NCI-H510A (cell line): ENCODE data around the gene OR6M1.

Experiments
- DNase-seq: peaks from one replicate; lab custom pipeline; 2025; lab: John Stamatoyannopoulos, UW

OR6M1 gene, protein sequence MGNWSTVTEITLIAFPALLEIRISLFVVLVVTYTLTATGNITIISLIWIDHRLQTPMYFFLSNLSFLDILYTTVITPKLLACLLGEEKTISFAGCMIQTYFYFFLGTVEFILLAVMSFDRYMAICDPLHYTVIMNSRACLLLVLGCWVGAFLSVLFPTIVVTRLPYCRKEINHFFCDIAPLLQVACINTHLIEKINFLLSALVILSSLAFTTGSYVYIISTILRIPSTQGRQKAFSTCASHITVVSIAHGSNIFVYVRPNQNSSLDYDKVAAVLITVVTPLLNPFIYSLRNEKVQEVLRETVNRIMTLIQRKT

GRCh38 chr11:123806249-123806648 lies at the start of gene OR6M1:
OR6M1 (minus strand) TSS chr11:123806349; CDS start chr11:123806349, 0 bp downstream.
- DNase-seq: no peak

DNA sequence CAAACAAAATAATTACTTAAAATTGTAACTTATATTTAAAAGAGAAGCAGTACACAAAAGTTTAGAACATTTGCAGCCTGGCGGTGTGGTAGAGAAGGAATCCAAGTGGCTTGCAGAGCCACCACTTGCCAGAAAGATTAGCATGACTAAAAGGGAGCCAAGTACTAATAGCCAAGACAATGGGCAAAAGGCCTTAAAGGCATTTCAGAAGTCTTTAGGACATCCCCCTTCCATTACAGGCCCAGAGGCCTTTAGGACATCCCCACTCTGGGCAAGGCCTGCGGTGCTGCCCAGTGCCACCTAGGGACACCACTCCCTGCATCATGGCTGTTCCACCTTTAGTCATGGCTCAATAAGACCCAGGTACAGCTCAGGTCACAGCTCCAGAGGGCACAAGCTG lies 46.9 kb upstream of the OR6M1 start:
- no peak for DNase-seq

- DNase-seq: no peak
These were observed 46.2 kb upstream of the OR6M1 start for GRCh38 chr11:123852321-123852720.

DNA sequence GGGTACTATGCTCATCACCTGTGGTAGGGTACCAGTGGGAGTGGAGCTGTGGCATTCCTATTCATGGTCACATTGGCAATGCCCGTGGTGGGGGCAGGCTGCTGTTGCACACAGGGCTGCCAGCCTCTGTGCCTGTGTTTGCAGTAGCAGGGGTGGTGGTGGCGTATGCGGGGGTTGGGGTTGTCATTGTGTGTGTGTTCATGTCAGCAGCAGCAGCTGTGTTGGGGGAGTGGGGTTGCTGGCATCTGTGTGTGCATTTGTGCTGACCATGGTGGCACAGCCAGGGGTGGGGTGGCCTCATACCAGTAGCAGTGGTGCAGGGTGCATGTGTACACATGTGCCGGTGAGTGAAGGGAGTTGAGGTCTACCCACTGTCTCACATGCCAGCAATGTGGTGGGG lies 45.0 kb upstream of the OR6M1 start:
- no peak for DNase-seq

DNA sequence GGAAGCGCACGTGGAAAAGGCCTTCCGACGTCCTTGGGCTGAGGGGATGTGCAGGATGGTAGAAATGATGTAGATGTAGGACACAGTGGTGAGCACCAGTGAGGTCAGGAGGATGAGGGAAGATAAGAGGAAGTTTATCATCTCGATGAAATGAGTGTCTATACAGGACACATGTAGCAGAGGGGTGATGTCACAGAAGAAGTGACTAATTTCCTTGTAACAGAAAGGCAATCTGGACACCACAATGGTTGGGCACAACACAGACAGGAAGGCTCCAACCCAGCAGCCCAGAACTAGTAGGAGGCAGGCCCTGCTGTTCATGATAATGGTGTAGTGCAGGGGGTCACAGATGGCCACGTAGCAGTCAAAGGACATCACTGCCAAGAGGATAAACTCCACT lies 35.0 kb upstream of the OR6M1 start:
- no peak for DNase-seq

DNA sequence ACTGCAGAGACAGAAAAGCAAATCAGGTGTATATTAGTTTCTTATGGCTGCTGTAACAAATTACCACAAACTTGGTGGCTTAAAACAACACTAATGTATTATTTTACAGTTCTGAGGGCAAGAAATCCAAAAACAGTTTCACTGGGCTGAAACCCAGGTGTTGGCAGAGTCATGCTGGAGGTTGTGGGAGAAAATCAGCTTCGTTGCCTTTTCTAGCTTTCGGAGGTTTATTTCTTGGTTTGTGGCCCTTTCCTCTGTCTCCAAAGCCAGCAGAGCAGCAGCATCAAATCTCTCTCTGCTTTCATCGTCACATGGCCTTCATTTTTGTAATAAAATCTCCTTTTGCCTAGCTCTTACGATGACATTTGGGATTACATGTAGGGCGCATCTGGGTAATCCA lies 33.0 kb upstream of the OR6M1 start:
- no peak for DNase-seq

- DNase-seq: no peak
These were observed 32.5 kb upstream of the OR6M1 start for GRCh38 chr11:123838659-123839058.

DNA sequence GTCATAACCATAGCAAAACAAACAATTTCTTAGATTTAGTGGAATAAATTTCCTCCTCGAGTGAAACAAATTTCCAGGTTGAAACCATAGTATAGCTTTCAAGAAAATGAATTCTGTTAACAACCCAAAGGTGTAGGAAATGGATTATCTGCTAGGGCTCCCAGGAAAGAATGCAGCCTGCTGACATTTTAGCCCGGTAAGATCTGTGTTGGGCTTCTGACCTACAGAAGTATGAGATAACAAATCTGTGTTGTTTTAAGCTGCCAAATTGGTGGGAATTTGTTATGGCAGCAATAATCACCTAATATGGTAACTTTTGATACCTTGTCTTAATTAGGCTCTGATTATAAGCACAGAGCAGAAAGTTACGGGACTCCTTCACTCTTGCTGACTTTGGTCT lies 32.0 kb upstream of the OR6M1 start:
- DNase-seq: no peak

DNA sequence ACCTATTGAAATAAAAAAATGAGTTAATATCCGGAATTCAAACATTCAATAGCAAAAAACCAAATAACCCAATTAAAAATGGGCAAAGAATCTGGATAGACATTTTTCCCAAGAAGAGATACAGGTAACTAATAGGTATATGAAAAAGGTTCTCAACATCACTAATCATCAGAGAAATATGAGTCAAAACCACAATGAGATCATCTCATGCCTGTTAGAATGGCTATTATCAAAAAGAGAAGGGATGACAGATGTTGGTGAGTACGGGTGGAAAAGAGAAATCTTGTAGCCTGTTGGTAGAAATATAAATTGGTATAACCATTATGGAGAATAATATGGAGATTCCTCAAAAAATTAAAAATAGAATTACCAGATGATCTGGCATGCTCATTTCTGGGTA lies 26.9 kb upstream of the OR6M1 start:
- no peak for DNase-seq

DNA sequence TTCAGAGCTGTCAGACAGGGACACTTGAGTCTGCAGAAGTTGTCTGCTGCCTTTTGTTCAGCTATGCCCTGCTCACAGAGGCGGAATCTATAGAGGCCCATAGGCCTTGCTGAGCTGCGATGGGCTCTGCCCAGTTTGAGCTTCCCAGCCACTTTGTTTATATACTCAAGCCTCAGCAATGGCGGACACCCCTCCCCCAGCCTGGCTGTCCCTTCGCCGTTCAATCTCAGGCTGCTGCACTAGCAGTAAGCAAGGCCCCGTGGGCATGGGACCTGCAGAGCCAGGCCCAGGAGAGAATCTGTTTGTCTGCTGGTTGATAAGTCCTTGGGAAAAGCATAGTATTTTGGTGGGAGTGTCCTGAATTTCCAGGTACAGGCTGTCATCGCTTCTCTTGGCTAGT lies 23.6 kb upstream of the OR6M1 start:
- no peak for DNase-seq

DNA sequence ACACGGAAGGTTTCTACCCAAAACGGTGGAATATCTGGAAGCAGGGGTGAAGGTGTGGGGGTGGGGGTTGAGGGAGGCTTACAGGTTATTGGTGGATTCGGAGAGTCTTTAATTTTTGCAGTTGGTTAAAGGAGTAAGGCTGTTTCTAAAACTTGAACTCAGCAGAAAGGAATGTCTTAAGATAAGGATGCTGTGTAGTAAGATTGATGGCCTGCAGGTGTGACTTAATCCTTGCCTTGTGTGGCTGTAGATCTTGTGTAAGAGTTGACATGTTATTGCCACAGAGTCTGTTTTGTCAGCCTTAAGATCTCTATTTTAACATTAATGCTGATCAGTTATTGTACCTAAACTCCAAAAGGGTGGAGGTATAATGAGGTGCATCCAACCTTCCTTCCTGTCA lies 16.4 kb upstream of the OR6M1 start:
- DNase-seq: no peak

- no peak for DNase-seq
These were observed 15.9 kb upstream of the OR6M1 start for GRCh38 chr11:123822032-123822431.

DNA sequence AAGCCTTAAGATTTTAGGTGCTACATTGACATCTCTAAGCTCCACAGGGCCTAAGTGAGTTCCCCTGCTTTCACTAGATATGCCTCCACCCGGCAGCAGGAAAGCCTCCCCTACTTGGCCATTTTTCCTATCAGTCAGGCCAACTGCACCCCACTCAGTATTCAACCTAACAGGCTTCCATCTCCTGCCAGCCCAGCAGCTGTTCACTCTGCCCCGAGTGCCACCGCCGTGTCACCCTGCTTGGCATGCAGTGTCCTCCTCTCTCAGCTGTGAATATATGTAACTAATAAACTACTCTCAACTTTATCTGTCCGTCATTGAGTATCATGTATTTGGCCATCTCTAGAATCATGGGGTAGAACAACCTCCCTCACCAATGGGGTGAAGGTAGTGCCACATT lies 9.0 kb upstream of the OR6M1 start:
- no peak for DNase-seq

GRCh38 chr11:123801765-123802164 lies 4.4 kb downstream of the OR6M1 start:
- DNase-seq: no peak

GRCh38 chr11:123800036-123800435 lies 6.1 kb downstream of the OR6M1 start:
- DNase-seq: no peak

DNA sequence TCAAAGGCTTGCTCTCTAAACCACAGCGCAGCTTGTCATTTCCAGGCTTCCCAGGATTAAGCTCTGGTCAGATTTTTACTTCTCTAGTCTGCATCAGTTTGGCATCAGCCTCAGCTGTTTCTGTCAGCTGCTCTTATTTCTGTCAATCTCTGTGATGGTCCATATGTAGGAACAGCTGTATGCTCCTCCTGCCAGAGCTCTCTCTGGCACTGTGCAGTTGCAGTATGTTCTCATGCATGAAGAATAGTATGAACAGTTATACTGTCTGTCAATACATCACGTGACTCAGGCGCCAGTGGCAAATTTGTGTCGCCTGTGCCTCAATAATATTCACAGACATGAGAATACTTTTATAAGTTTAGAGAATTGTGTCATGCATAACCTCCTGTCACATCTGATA lies 6.7 kb downstream of the OR6M1 start:
- no peak for DNase-seq

GRCh38 chr11:123798513-123799252 lies 7.5 kb downstream of the OR6M1 start:
- no peak for DNase-seq

DNA sequence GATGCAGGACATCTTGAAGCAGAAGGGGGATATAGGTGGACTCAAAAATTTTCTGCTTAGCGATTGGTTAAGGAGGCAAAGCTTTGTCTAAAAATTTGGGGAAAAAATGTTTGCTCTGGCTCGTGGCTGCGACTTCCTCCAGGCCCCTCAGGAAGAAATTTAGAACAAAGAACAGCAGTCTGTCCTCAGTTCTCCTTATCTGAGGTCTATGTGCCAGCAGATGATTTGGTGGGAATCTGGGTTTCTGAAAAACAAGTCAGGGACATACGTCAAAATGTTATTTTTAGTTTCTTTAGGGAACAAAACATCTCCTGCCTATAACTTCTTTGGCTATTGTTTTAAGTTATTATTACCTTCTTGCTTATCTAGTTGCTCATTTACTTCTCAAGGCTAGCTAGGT lies 8.1 kb downstream of the OR6M1 start:
- no peak for DNase-seq

DNA sequence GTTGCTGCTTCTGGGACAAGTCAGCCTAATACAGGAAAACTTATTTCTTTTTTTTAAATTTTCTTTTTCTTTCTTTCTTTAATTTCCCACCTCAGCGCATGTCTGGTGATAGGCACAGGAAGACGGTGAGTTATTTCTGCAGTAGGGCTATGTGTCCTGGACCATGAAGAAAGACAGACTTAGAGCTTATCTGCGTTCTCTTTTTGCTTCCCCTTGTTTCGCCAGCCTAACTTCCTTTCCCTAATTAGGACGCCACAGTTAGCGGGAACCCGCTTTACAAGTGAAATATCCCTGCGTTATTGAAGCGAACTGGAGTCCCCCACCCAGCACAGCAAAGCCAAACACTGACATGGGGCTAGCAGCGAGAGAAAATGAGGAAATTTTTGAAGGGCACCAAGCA lies 8.6 kb downstream of the OR6M1 start:
- DNase-seq: no peak

- no peak for DNase-seq
These were observed 9.0 kb downstream of the OR6M1 start for GRCh38 chr11:123797114-123797513.

GRCh38 chr11:123796226-123796625 lies 9.9 kb downstream of the OR6M1 start:
- DNase-seq: no peak

DNA sequence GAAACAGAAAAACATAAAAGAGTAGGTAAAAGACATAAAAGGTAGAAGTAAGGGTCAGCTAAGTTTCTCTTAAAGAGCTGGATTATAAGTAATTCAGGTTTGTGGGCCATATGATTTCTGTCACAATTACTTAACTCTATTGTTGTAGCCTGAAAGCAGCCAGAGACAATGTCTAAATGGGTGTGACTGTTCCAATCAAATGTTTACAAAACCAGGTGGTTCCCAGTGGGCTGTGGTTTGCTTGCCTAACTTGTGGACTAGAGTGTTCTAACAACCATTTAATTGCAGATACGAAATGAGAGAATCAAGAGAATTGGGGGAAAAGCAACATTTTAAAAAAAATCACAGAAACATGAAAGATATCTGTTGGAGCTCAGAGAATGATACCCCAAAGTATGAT lies 22.6 kb downstream of the OR6M1 start:
- DNase-seq: no peak

DNA sequence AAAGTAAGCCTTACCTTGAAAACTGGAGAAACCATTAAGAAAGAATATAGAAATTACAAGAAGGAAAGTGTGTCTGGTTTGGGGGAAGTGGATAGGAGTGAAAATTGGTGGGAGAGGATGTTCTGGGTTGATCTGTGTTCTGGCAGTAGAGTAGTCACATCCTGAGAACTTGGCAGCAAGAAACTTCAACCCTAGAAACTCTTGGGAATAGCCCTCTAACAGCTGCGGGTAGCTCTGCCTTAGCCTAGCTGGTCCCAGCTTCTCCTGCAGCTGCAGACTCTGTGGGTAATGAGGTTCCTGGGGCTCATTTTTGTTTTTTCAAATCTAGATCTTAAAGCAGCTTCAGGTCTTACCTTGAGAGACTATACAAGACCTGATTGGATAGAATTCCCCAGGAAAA lies 27.6 kb downstream of the OR6M1 start:
- no peak for DNase-seq
